ENCODE measurements around the gene APPBP2. TPM values are rescaled to one million over a fixed set of nuclear protein-coding genes. Genes with fewer than 3 reads are reported as not detected.
A peak's percentile ranks its signal among the peaks of the same experiment; 100 is the strongest.

Gene APPBP2, protein sequence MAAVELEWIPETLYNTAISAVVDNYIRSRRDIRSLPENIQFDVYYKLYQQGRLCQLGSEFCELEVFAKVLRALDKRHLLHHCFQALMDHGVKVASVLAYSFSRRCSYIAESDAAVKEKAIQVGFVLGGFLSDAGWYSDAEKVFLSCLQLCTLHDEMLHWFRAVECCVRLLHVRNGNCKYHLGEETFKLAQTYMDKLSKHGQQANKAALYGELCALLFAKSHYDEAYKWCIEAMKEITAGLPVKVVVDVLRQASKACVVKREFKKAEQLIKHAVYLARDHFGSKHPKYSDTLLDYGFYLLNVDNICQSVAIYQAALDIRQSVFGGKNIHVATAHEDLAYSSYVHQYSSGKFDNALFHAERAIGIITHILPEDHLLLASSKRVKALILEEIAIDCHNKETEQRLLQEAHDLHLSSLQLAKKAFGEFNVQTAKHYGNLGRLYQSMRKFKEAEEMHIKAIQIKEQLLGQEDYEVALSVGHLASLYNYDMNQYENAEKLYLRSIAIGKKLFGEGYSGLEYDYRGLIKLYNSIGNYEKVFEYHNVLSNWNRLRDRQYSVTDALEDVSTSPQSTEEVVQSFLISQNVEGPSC
- 22.2 TPM for polyA plus RNA-seq (2012; ENCODE audit: insufficient read length, low read depth)

DNA sequence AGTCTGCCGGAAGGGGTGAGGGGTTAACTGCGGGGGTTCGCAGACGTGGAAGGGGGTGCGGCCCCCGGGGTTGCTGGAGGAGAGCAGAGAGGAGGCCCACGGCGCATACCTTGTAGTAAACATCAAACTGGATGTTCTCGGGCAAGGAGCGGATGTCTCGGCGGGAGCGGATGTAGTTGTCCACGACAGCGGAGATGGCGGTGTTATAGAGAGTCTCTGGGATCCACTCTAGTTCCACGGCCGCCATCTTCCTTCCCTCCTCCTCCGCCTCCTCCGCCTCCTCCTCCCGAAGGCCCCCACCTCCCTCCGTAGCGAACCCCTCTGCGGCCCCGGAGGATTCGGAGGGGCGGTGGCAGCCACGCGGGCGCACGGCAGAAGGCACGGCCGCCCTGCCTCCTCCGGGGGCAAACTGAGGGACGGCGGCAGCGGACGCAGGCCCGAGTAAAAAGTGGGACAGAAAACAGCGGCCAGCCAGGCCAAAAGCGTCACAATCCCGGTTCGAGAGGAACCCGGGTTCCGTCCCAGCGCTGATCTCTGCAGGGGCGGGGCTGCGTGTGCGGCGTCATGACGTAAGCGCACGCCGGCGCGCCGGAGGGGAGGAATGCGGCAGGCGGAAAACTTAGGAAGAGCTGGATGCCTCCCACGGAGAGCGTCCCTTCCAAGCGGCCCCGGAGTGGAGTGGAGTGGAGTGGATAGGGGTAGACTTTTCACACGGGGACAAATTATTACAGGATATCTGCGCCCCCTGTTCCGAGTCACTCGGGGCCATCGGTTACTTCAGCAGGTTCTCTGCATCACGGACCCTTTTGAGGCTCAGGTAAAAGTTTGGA, at the start of gene APPBP2:
Gene APPBP2 (minus strand): TSS at position 558 of the 830 bp plus-strand sequence. CDS start 311 bp downstream, at position 247.
- TF ChIP-seq SIN3A (IDR thresholded peaks at IDR 0.05; ENCODE audit: borderline replicate concordance, insufficient read depth, low read length) (no peak; the same call in 1 of the 2 replicates), FOXP2 (optimal IDR thresholded peaks at IDR 0.05; ENCODE audit: borderline replicate concordance, extremely low read depth, extremely low read length, insufficient read depth) (peak; percentile 82), POLR2AphosphoS5 (IDR thresholded peaks at IDR 0.05; ENCODE audit: low read depth, low read length) (peak; percentile 98), REST (IDR thresholded peaks at IDR 0.05; ENCODE audit: insufficient read depth in 1 of 2, low read depth in 2 of 2, low read length in 2 of 2) (0 out of 4 replicates have a peak, but pooled peaks of 1 of the 2 experiments have one; percentile 44), TAF1 (IDR thresholded peaks at IDR 0.05; ENCODE audit: borderline replicate concordance, insufficient read depth, low read length) (peak; percentile 95)

DNA sequence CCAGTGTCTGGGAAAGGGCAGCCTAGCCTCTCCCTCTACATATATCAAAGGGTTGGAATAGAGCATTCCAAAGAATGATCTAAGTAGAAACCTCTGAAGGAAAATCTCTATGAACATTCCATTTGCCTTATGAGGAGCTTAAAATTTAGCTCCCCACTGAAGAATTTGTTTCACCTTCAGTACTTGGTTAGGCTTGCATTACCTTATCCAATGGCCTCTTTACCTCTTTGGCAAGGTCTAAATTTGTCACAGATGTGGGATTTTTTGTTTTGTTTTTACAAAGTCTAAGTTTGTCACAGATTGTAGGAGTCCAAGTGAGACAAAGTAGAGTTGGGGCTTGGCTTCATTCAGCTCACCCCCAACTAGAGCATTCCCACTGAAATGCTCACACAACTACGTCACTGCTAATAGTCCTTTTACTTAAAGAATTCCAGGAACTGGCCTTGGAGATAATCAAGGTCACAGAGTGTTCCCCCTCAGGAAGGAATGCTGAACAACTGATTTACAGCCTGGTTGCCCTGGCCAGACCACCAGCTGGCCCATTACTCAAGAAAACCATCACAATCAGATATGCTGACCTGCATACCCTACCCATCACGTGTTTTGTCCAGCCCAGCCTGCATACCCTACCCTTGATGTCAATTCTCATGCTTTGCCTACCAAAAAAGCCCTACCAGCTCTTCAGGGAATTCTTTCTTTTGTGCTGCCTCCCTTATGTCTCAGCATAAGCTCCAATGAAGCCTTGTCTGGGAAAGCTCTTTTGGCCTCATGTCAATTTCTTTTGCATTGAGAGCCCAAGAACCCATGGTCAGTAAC, 47.4 kb upstream of the APPBP2 start:
- TF ChIP-seq SIN3A (IDR thresholded peaks at IDR 0.05; ENCODE audit: borderline replicate concordance, insufficient read depth, low read length) (no peak), TAF1 (IDR thresholded peaks at IDR 0.05; ENCODE audit: borderline replicate concordance, insufficient read depth, low read length) (no peak), POLR2AphosphoS5 (IDR thresholded peaks at IDR 0.05; ENCODE audit: low read depth, low read length) (no peak), FOXP2 (optimal IDR thresholded peaks at IDR 0.05; ENCODE audit: borderline replicate concordance, extremely low read depth, extremely low read length, insufficient read depth) (no peak)

- TF ChIP-seq SIN3A (IDR thresholded peaks at IDR 0.05; ENCODE audit: borderline replicate concordance, insufficient read depth, low read length) = no peak
- TF ChIP-seq POLR2AphosphoS5 (IDR thresholded peaks at IDR 0.05; ENCODE audit: low read depth, low read length) = no peak
Measured at GRCh38 chr17:60565233-60565632, 39.2 kb upstream of the APPBP2 start.

- TF ChIP-seq TAF1 (IDR thresholded peaks at IDR 0.05; ENCODE audit: borderline replicate concordance, insufficient read depth, low read length) (no peak), POLR2AphosphoS5 (IDR thresholded peaks at IDR 0.05; ENCODE audit: low read depth, low read length) (no peak), REST (IDR thresholded peaks at IDR 0.05; ENCODE audit: insufficient read depth in 1 of 2, low read depth in 2 of 2, low read length in 2 of 2) (no peak), FOXP2 (optimal IDR thresholded peaks at IDR 0.05; ENCODE audit: borderline replicate concordance, extremely low read depth, extremely low read length, insufficient read depth) (no peak), SIN3A (IDR thresholded peaks at IDR 0.05; ENCODE audit: borderline replicate concordance, insufficient read depth, low read length) (no peak)
Measured at GRCh38 chr17:60563743-60564142, 37.7 kb upstream of the APPBP2 start.

- TF ChIP-seq SIN3A (IDR thresholded peaks at IDR 0.05; ENCODE audit: borderline replicate concordance, insufficient read depth, low read length) = no peak
- TF ChIP-seq POLR2AphosphoS5 (IDR thresholded peaks at IDR 0.05; ENCODE audit: low read depth, low read length) = no peak
- TF ChIP-seq TAF1 (IDR thresholded peaks at IDR 0.05; ENCODE audit: borderline replicate concordance, insufficient read depth, low read length) = no peak
- no peak for TF ChIP-seq REST (IDR thresholded peaks at IDR 0.05; ENCODE audit: insufficient read depth in 1 of 2, low read depth in 2 of 2, low read length in 2 of 2)
- TF ChIP-seq FOXP2 (optimal IDR thresholded peaks at IDR 0.05; ENCODE audit: borderline replicate concordance, extremely low read depth, extremely low read length, insufficient read depth) = no peak
Measured at GRCh38 chr17:60562421-60562820, 36.4 kb upstream of the APPBP2 start.
